HepG2 (cell line): Measurements from ENCODE around the gene TIAM1.

ENCODE experiments used
- ATF3 ChIP-seq: sonication (generic); formaldehyde crosslinking; IDR thresholded peaks from 2 replicates; pipeline ENCODE4 v1.4.0; 2020; ENCODE audit warnings: missing genetic modification reagents
- CREB1 ChIP-seq, 2 experiments: fragments of 450-650 bp in 1 of 2; IDR thresholded peaks; 2 replicates each; pipeline ENCODE4 v1.6.1; 2016 to 2017; ENCODE audit warnings: control low read depth in 1 of 2, mild to moderate bottlenecking in 1 of 2, missing compliant biosample characterization in 1 of 2, missing genetic modification characterization in 1 of 2
- CREM ChIP-seq, 2 experiments: sonication (generic) in 1 of 2; formaldehyde crosslinking in 1 of 2; IDR thresholded peaks; 2 replicates each; pipeline versions ENCODE4 v1.4.0 to v1.6.1; 2016 to 2020; ENCODE audit warnings: antibody characterized with exemption in 1 of 2, mild to moderate bottlenecking in 1 of 2, missing genetic modification reagents in 1 of 2
- CTCF ChIP-seq: sonication (generic); formaldehyde crosslinking; IDR thresholded peaks from 2 replicates; pipeline ENCODE4 v1.5.0; 2020; ENCODE audit warnings: mild to moderate bottlenecking, missing genetic modification reagents, moderate library complexity
- DDIT3 ChIP-seq: sonication (generic); formaldehyde crosslinking; IDR thresholded peaks from 2 replicates; pipeline ENCODE4 v1.4.0; 2020; ENCODE audit warnings: mild to moderate bottlenecking, missing genetic modification reagents
- KMT2A ChIP-seq: sonication (generic); formaldehyde crosslinking; IDR thresholded peaks from 2 replicates; pipeline ENCODE4 v1.4.0; 2020; ENCODE audit warnings: missing genetic modification reagents
- MTF2 ChIP-seq: sonication (generic); formaldehyde crosslinking; IDR thresholded peaks from 2 replicates; pipeline ENCODE4 v1.5.0; 2020; ENCODE audit warnings: missing genetic modification reagents, borderline replicate concordance
- RXRA ChIP-seq: sonication (generic); formaldehyde crosslinking; IDR thresholded peaks from 2 replicates; pipeline ENCODE4 v1.5.1; 2020; ENCODE audit warnings: missing genetic modification reagents
- ZNF282 ChIP-seq: fragments of 450-650 bp; IDR thresholded peaks from 2 replicates; pipeline ENCODE4 v1.6.1; 2018; ENCODE audit not compliant: partially characterized antibody

- TF ChIP-seq KMT2A (CRISPR knock-in tag): no peak
- TF ChIP-seq CTCF: no peak
- no peak for TF ChIP-seq MTF2 (CRISPR knock-in tag)
- no peak for TF ChIP-seq CREB1 (IDR thresholded peaks at IDR 0.05)
- TF ChIP-seq CREB1 (CRISPR knock-in tag; IDR thresholded peaks at IDR 0.05): no peak
- TF ChIP-seq ATF3 (CRISPR knock-in tag): no peak
- TF ChIP-seq CREM (IDR thresholded peaks at IDR 0.05): no peak
- no peak for TF ChIP-seq CREM (CRISPR knock-in tag; IDR thresholded peaks at IDR 0.05)
- TF ChIP-seq ZNF282: no peak
- TF ChIP-seq RXRA (CRISPR knock-in tag): no peak
- TF ChIP-seq DDIT3: no peak
Measured at GRCh38 chr21:31159808-31160207, 184.3 kb downstream of the TIAM1 start.
